HepG2 (cell line): ENCODE measurements around the gene GARIN5A. TPM values are rescaled to one million over a fixed set of nuclear protein-coding genes. Genes with fewer than 3 reads are reported as not detected.

Experiments
- MZF1 ChIP-seq: sonication (generic); formaldehyde crosslinking; IDR thresholded peaks from 2 replicates; pipeline ENCODE4 v1.8.1; 2023; ENCODE audit warnings: mild to moderate bottlenecking, missing genetic modification reagents, borderline replicate concordance
- NFYC ChIP-seq: IDR thresholded peaks from 2 replicates; pipeline ENCODE4 v1.6.1; 2016; ENCODE audit warnings: missing genetic modification reagents, missing compliant biosample characterization
- ONECUT2 ChIP-seq: sonication (generic); formaldehyde crosslinking; IDR thresholded peaks from 2 replicates; pipeline ENCODE4 v1.4.0; 2020; ENCODE audit warnings: missing genetic modification reagents
- PAWR ChIP-seq: sonication (generic); formaldehyde crosslinking; IDR thresholded peaks from 2 replicates; pipeline ENCODE4 v1.4.0; 2020; ENCODE audit warnings: missing genetic modification reagents, mild to moderate bottlenecking, borderline replicate concordance
- RBFOX2 ChIP-seq: fragments of 200-400 bp; formaldehyde crosslinking; IDR thresholded peaks from 2 replicates; pipeline ENCODE4 v1.6.1; 2017; ENCODE audit warnings: low read depth, mild to moderate bottlenecking, low read length
- SMYD3 ChIP-seq: sonication (generic); formaldehyde crosslinking; IDR thresholded peaks from 2 replicates; pipeline ENCODE4 v1.8.1; 2023; ENCODE audit warnings: mild to moderate bottlenecking, missing genetic modification reagents
- ZNF18 ChIP-seq: sonication (generic); formaldehyde crosslinking; IDR thresholded peaks from 2 replicates; pipeline ENCODE4 v1.8.0; 2022; ENCODE audit warnings: mild to moderate bottlenecking, missing genetic modification reagents; ENCODE audit not compliant: insufficient replicate concordance
- ZNF24 ChIP-seq: fragments of 450-650 bp; IDR thresholded peaks from 2 replicates; pipeline ENCODE4 v1.6.1; 2017; ENCODE audit warnings: antibody characterized with exemption, mild to moderate bottlenecking
- ZNF274 ChIP-seq: sonication (generic); formaldehyde crosslinking; IDR thresholded peaks from 2 replicates; pipeline ENCODE4 v1.5.1; 2020; ENCODE audit warnings: mild to moderate bottlenecking, missing genetic modification reagents
- ZNF431 ChIP-seq: sonication (generic); formaldehyde crosslinking; IDR thresholded peaks from 2 replicates; pipeline ENCODE4 v1.9.0; 2022; ENCODE audit warnings: missing genetic modification reagents, low read depth, mild to moderate bottlenecking, borderline replicate concordance
- ZNF670 ChIP-seq: sonication (generic); formaldehyde crosslinking; IDR thresholded peaks from 2 replicates; pipeline ENCODE4 v1.8.0; 2022; ENCODE audit warnings: mild to moderate bottlenecking, missing genetic modification reagents, borderline replicate concordance
- ZNF788 ChIP-seq: sonication (generic); formaldehyde crosslinking; IDR thresholded peaks from 2 replicates; pipeline ENCODE4 v1.5.0; 2020; ENCODE audit warnings: mild to moderate bottlenecking, missing genetic modification reagents, borderline replicate concordance
- ZSCAN9 ChIP-seq: IDR thresholded peaks from 2 replicates; pipeline ENCODE4 v1.6.1; 2016; ENCODE audit warnings: borderline replicate concordance
- polyA plus RNA-seq, 8 experiments: library from polyadenylated mRNA; depleted of rRNA in 3 of 8; stranded (reverse) in 7 of 8; unstranded in 1 of 8; fragments of >200 nt; fragmentation: Illumina TruSeq in 4 of 8; extraction: Trizol in 4 of 8; gene quantifications; 2 replicates each; pipeline versions ENCODE4 v1.2.1 to v1.2.3, GENCODE V29; 2011 to 2016; ENCODE audit warnings: low read depth in 4 of 8, missing spikeins in 1 of 8, mixed read lengths in 1 of 8; ENCODE audit not compliant: insufficient read depth in 1 of 8
- total RNA-seq, 5 experiments: library from RNA; depleted of rRNA; stranded (reverse); fragments of >200 nt; fragmentation: Illumina TruSeq; extraction: Trizol; gene quantifications; 2 replicates each; pipeline ENCODE4 v1.2.3, GENCODE V29; 2016; ENCODE audit warnings: low read depth in 1 of 5
- TF ChIP-seq, protein P1 (sequence below): sonication (generic); formaldehyde crosslinking; IDR thresholded peaks from one replicate; pipeline ENCODE4 v1.5.1; 2020; ENCODE audit warnings: mild to moderate bottlenecking, missing genetic modification reagents; ENCODE audit errors: not compliant biosample characterization
- TF ChIP-seq, protein P2 (sequence below): sonication (generic); formaldehyde crosslinking; IDR thresholded peaks from 2 replicates; pipeline ENCODE4 v1.4.0; 2020; ENCODE audit warnings: mild to moderate bottlenecking, missing genetic modification reagents
- TF ChIP-seq, protein P3 (sequence below): sonication (generic); formaldehyde crosslinking; IDR thresholded peaks from 2 replicates; pipeline ENCODE4 v1.8.0; 2022; ENCODE audit warnings: missing genetic modification reagents, mild to moderate bottlenecking, inconsistent platforms, borderline replicate concordance

GARIN5A gene
- total and polyA plus RNA-seq, 2 of the 13 experiments (the other 11 are each of a cell fraction or from before 2014, with no cell fraction given) = not detected

DNA sequence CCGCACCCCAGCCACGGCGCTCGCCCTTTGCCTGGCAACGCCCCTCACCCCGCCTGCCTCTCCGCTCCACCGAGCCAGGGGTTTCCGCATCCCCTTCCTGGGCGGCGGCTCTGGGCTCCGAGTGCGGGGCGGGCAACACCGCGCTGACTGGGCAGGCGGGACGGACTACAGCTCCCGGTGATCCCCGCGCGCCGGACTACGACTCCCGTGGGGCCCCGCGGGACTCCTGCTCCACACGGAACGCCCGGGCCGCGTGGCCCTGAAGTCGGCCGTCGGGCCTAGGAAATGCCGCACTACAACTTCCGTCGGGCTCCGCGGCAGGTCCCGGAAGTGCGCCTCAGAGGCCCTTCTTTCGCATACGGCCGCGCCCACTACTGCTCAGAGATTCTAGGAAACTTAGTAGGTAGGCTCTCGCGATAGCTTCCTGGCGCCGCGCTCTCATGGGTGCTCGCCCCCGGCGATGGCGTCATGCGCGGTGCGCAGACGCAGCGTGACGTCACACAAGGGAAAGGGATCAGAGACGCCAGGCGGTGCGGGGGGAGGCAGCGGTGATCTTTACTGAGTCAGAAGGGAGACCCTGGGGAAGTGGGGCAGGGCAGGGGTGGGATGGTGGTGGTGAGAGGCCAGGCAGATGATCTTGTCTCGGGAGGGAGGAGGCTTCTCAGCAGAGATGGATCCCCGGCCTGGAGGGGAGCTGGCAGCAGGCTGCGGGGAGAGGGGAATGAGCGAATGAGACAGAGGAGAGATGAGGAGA, 34.6 kb upstream of the GARIN5A start, which contains the start of gene JOSD2 (continued):
- TF ChIP-seq ZNF431 (CRISPR knock-in tag) (no peak), MZF1 (CRISPR knock-in tag) (no peak), ZSCAN9 (no peak), ONECUT2 (CRISPR knock-in tag) (no peak), ZNF788 (CRISPR knock-in tag) (0 out of 2 replicates have a peak, but pooled peaks have one; percentile 66), ZNF24 (no peak), ZNF670 (CRISPR knock-in tag) (peak; percentile 61; the same call in 1 of the 2 replicates), NFYC (peak; percentile 46; the same call in 1 of the 2 replicates), SMYD3 (no peak), PAWR (CRISPR knock-in tag) (no peak), RBFOX2 (peak; percentile 76), ZNF274 (no peak), ZNF18 (peak; percentile 38)
- TF ChIP-seq, protein P1, sequence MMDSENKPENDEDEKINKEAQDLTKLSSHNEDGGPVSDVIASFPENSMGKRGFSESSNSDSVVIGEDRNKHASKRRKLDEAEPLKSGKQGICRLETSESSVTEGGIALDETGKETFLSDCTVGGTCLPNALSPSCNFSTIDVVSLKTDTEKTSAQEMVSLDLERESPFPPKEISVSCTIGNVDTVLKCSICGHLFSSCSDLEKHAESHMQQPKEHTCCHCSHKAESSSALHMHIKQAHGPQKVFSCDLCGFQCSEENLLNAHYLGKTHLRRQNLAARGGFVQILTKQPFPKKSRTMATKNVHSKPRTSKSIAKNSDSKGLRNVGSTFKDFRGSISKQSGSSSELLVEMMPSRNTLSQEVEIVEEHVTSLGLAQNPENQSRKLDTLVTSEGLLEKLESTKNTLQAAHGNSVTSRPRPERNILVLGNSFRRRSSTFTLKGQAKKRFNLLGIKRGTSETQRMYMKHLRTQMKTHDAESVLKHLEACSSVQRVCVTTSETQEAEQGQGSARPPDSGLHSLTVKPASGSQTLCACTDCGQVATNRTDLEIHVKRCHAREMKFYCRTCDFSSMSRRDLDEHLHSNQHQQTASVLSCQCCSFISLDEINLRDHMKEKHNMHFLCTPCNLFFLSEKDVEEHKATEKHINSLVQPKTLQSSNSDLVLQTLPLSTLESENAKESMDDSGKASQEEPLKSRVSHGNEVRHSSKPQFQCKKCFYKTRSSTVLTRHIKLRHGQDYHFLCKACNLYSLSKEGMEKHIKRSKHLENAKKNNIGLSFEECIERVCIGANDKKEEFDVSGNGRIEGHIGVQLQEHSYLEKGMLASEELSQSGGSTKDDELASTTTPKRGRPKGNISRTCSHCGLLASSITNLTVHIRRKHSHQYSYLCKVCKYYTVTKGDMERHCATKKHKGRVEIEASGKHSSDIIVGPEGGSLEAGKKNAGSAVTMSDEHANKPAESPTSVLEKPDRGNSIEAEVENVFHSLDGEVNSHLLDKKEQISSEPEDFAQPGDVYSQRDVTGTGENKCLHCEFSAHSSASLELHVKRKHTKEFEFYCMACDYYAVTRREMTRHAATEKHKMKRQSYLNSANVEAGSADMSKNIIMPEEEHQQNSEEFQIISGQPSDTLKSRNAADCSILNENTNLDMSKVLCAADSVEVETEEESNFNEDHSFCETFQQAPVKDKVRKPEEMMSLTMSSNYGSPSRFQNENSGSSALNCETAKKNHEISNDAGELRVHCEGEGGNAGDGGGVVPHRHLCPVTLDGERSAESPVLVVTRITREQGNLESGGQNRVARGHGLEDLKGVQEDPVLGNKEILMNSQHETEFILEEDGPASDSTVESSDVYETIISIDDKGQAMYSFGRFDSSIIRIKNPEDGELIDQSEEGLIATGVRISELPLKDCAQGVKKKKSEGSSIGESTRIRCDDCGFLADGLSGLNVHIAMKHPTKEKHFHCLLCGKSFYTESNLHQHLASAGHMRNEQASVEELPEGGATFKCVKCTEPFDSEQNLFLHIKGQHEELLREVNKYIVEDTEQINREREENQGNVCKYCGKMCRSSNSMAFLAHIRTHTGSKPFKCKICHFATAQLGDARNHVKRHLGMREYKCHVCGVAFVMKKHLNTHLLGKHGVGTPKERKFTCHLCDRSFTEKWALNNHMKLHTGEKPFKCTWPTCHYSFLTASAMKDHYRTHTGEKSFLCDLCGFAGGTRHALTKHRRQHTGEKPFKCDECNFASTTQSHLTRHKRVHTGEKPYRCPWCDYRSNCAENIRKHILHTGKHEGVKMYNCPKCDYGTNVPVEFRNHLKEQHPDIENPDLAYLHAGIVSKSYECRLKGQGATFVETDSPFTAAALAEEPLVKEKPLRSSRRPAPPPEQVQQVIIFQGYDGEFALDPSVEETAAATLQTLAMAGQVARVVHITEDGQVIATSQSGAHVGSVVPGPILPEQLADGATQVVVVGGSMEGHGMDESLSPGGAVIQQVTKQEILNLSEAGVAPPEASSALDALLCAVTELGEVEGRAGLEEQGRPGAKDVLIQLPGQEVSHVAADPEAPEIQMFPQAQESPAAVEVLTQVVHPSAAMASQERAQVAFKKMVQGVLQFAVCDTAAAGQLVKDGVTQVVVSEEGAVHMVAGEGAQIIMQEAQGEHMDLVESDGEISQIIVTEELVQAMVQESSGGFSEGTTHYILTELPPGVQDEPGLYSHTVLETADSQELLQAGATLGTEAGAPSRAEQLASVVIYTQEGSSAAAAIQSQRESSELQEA (CRISPR knock-in tag) = no peak
- TF ChIP-seq, protein P2, sequence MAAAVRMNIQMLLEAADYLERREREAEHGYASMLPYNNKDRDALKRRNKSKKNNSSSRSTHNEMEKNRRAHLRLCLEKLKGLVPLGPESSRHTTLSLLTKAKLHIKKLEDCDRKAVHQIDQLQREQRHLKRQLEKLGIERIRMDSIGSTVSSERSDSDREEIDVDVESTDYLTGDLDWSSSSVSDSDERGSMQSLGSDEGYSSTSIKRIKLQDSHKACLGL (CRISPR knock-in tag) = peak; percentile 44; the same call in 1 of the 2 replicates
- TF ChIP-seq, protein P3, sequence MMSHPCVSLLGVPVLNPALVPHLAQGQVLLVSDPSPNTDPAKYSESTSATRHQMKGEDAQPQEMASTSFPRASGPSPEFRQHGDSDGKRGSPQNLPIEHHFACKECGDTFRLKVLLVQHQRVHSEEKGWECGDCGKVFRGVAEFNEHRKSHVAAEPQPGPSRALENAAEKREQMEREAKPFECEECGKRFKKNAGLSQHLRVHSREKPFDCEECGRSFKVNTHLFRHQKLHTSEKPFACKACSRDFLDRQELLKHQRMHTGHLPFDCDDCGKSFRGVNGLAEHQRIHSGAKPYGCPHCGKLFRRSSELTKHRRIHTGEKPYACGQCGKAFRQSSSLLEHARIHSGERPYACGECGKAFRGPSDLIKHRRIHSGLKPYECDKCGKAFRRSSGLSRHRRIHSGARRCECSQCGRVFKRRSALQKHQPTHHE = no peak
